ENCODE measurements around the gene FHIP1B. TPM values are rescaled to one million over a fixed set of nuclear protein-coding genes. Genes with fewer than 3 reads are reported as not detected.

Gene FHIP1B
- total and polyA plus RNA-seq, 4 donors, result 12.3 to 21.2 (median 16.9) TPM

- Histone ChIP-seq H3K36me3 (ENCODE audit: control insufficient read depth in 4 of 4, insufficient read depth in 3 of 4, low read depth in 1 of 4, low read length in 3 of 4) (no peaks in the 10 kb centered on the region), H3K4me1 (ENCODE audit: control insufficient read depth in 4 of 4, insufficient read depth in 4 of 4, low read length in 3 of 4) (no peaks in the 10 kb centered on the region), H3K9me3 (ENCODE audit: control insufficient read depth in 4 of 4, low read length in 3 of 4) (no peaks in the 10 kb centered on the region), H3K4me3 (ENCODE audit: low read depth in 1 of 3, low read length in 3 of 3) (no peak overlapping the region), H3K27ac (ENCODE audit: low read depth in 1 of 2, low read length in 2 of 2) (no peak overlapping the region), H3K27me3 (ENCODE audit: control insufficient read depth in 4 of 4, insufficient read depth in 4 of 4, low read length in 3 of 4) (no peaks in the 10 kb centered on the region), H3K9ac (ENCODE audit: low read depth in 1 of 2, low read length in 2 of 2) (no peak overlapping the region)
- no peak for DNase-seq (ENCODE audit: low spot score)
- WGBS, result 97% methylated on average over 2 of the region's 2 CpGs
- TF ChIP-seq FOXA2 (IDR thresholded peaks at IDR 0.05) (no peak), CTCF (IDR thresholded peaks at IDR 0.05; ENCODE audit: low read depth, low read length, missing input control) (no peak), SP1 (IDR thresholded peaks at IDR 0.05) (no peak), REST (IDR thresholded peaks at IDR 0.05) (no peak), TAF1 (conservative IDR thresholded peaks at IDR 0.05) (no peak), YY1 (IDR thresholded peaks at IDR 0.05) (no peak), HNF4A (conservative IDR thresholded peaks at IDR 0.05) (no peak), HNF4G (IDR thresholded peaks at IDR 0.05) (no peak), FOXA1 (IDR thresholded peaks at IDR 0.05) (no peak), ATF3 (IDR thresholded peaks at IDR 0.05) (no peak), RAD21 (IDR thresholded peaks at IDR 0.05) (no peak), EGR1 (IDR thresholded peaks at IDR 0.05; ENCODE audit: low read depth in 2 of 2) (no peak), MAX (IDR thresholded peaks at IDR 0.05) (no peak), RXRA (IDR thresholded peaks at IDR 0.05) (no peak), JUND (IDR thresholded peaks at IDR 0.05) (no peak), GABPA (IDR thresholded peaks at IDR 0.05 in 1 of 2, conservative IDR thresholded peaks at IDR 0.05 in 1 of 2) (no peak), NR2F2 (IDR thresholded peaks at IDR 0.05) (no peak), ZBTB33 (IDR thresholded peaks at IDR 0.05) (no peak)
Observed at GRCh38 chr11:6245536-6245935, 11.1 kb upstream of the FHIP1B start.
